MM.1S (cell line): Measurements from ENCODE around the gene MPP3.

Source experiments
- DNase-seq: peaks from one replicate; pipeline ENCODE4 v3.0.0-alpha.2; 2015
- H2AFZ ChIP-seq: fragments of 300-600 bp; sonication (generic); 2 replicates; pipeline ENCODE4 v1.6.0; 2016; ENCODE audit warnings: antibody characterized with exemption, low read length
- H3F3A ChIP-seq: fragments of 300-600 bp; sonication (generic); 2 replicates; pipeline ENCODE4 v1.6.1; 2016; ENCODE audit warnings: mild to moderate bottlenecking, antibody characterized with exemption, low read length, moderate library complexity, mixed read lengths; ENCODE audit not compliant: insufficient read depth
- H3K27ac ChIP-seq: fragments of 300-600 bp; sonication (generic); 2 replicates; pipeline ENCODE4 v1.5.1; 2016; ENCODE audit warnings: mild to moderate bottlenecking, low read length
- H3K27me3 ChIP-seq: fragments of 300-600 bp; sonication (generic); replicated peaks from 2 replicates; pipeline ENCODE4 v1.6.0; 2016; ENCODE audit warnings: low read length; ENCODE audit not compliant: insufficient read depth
- H3K36me3 ChIP-seq: fragments of 300-600 bp; sonication (generic); replicated peaks from 2 replicates; pipeline ENCODE4 v1.6.1; 2016; ENCODE audit warnings: mild to moderate bottlenecking, low read length, mixed read lengths; ENCODE audit not compliant: insufficient read depth
- H3K4me1 ChIP-seq: fragments of 300-600 bp; sonication (generic); 2 replicates; pipeline ENCODE4 v1.6.1; 2016; ENCODE audit warnings: low read length, mixed read lengths
- H3K4me2 ChIP-seq: fragments of 300-600 bp; sonication (generic); 2 replicates; pipeline ENCODE4 v1.6.0; 2016; ENCODE audit warnings: low read depth, low read length
- H3K4me3 ChIP-seq: fragments of 300-600 bp; sonication (generic); 2 replicates; pipeline ENCODE4 v1.5.1; 2016; ENCODE audit warnings: low read length, mixed read lengths
- H3K79me2 ChIP-seq: fragments of 300-600 bp; sonication (generic); 2 replicates; pipeline ENCODE4 v1.6.1; 2016; ENCODE audit warnings: mixed run types, low read length, mixed read lengths
- H3K9ac ChIP-seq: fragments of 300-600 bp; sonication (generic); 2 replicates; pipeline ENCODE4 v1.6.1; 2016; ENCODE audit warnings: low read length, mixed read lengths
- H3K9me2 ChIP-seq: fragments of 300-600 bp; sonication (generic); replicated peaks from 2 replicates; pipeline ENCODE4 v1.6.1; 2016; ENCODE audit warnings: mild to moderate bottlenecking, low read length, mixed read lengths; ENCODE audit not compliant: insufficient read depth
- H3K9me3 ChIP-seq: fragments of 300-600 bp; sonication (generic); replicated peaks from 2 replicates; pipeline ENCODE4 v1.6.1; 2016; ENCODE audit warnings: mild to moderate bottlenecking, low read length, mixed read lengths; ENCODE audit not compliant: insufficient read depth
- H4K20me1 ChIP-seq: fragments of 300-600 bp; sonication (generic); 2 replicates; pipeline ENCODE4 v1.6.1; 2016; ENCODE audit warnings: mild to moderate bottlenecking, low read length, moderate library complexity, mixed read lengths; ENCODE audit not compliant: insufficient read depth
- EZH2 ChIP-seq: fragments of 300-600 bp; sonication (generic); optimal IDR thresholded peaks from 2 replicates; pipeline ENCODE3; 2017; ENCODE audit warnings: low read depth, mild to moderate bottlenecking, antibody characterized with exemption, low read length, mixed read lengths
- EZH2phosphoT487 ChIP-seq: fragments of 300-600 bp; sonication (generic); IDR thresholded peaks from 2 replicates; pipeline ENCODE4 v1.6.1; 2018; ENCODE audit warnings: antibody characterized with exemption, low read length
- TF ChIP-seq, protein P1 (sequence below): fragments of 300-600 bp; sonication (generic); IDR thresholded peaks from 2 replicates; pipeline ENCODE4 v1.5.1; 2016; ENCODE audit warnings: antibody characterized with exemption, low read length, mixed read lengths

The MPP3 gene

DNA sequence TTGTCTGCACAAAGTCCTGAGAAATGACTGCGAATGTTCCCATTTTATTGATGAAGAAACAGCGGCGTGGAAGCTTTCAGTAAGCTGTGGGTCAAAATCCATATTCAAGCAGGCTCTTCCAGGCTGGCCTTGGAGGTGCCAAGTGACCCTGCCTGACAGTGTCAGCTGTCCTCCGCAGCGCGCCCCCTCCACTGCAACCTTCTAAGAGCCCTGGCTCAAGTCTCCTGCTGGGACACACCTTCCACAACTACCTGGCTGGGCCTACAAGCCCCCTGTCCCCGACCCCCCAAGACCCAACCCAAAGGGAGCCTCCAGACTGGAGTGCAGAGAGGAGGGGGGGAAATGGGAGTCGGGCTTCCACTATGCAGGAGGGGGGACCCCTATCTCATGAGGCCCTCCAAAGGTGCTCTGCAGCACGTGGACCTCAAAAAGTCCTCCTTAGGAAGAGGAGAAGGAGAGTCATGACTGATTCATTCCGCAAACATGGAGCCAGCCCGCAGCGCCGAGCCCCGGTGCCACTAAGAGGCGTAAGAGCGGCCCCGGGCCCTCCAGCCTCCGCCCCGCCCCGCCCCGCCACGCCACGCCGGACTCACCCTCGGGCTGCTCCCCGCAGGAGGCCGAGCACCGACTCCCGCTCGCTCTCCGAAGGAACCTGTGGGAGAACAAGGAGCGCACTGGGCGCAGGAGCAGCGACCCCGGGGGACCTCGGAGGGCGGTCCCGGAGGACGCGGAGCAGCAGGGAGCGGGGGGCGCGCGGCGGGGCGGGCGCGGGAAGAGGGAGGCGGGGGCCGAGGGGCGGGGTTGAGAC is 574 bp downstream of the MPP3 start:
- H3K9me3 ChIP-seq, result no peaks in the 10 kb centered on the region
- no peaks in the 10 kb centered on the region for H3K4me1 ChIP-seq
- peak overlapping the region; percentile 29; the same call in 1 of the 2 replicates for H3K4me3 ChIP-seq
- no peaks in the 10 kb centered on the region for H3K36me3 ChIP-seq
- no peaks in the 10 kb centered on the region for H3F3A ChIP-seq
- no peak overlapping the region for H3K9ac ChIP-seq
- H3K4me2 ChIP-seq, result peak overlapping the region; percentile 57; the same call in 1 of the 2 replicates
- DNase-seq, result no peak
- H3K79me2 ChIP-seq, result no peaks in the 10 kb centered on the region
- H2AFZ ChIP-seq, result no peak overlapping the region
- H4K20me1 ChIP-seq, result no peaks in the 10 kb centered on the region
- H3K27me3 ChIP-seq, result peaks cover 76% of the 10 kb centered on the region
- TF ChIP-seq EZH2phosphoT487 (no peak), EZH2 (peak; percentile 30)
- TF ChIP-seq, protein P1, sequence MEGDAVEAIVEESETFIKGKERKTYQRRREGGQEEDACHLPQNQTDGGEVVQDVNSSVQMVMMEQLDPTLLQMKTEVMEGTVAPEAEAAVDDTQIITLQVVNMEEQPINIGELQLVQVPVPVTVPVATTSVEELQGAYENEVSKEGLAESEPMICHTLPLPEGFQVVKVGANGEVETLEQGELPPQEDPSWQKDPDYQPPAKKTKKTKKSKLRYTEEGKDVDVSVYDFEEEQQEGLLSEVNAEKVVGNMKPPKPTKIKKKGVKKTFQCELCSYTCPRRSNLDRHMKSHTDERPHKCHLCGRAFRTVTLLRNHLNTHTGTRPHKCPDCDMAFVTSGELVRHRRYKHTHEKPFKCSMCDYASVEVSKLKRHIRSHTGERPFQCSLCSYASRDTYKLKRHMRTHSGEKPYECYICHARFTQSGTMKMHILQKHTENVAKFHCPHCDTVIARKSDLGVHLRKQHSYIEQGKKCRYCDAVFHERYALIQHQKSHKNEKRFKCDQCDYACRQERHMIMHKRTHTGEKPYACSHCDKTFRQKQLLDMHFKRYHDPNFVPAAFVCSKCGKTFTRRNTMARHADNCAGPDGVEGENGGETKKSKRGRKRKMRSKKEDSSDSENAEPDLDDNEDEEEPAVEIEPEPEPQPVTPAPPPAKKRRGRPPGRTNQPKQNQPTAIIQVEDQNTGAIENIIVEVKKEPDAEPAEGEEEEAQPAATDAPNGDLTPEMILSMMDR, result no peak
- H3K9me2 ChIP-seq, result no peaks in the 10 kb centered on the region
- no peak overlapping the region for H3K27ac ChIP-seq

DNA sequence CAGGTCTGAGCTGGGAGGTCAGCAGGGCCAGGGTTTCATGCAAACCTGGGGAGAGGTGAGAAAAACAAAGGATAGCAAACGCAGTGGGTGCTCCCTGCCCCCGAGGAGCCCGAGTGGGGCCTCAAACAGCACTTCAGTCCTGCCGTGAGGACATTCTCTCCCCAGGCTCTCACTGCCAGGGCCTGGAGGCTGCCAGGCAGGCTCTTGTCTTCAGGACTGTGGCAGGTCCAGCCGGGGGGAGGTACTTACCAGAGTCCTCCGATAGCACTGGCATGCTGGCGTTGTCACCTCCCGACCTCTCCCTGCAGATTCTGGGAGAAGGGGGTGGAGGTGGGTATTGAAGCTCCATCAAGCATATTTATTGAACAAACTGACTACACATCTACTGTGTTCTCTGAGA is 1.3 kb downstream of the MPP3 start:
- Histone ChIP-seq H3F3A (no peaks in the 10 kb centered on the region), H3K36me3 (no peaks in the 10 kb centered on the region), H4K20me1 (no peaks in the 10 kb centered on the region), H3K4me2 (no peak overlapping the region), H3K4me1 (no peaks in the 10 kb centered on the region), H3K4me3 (no peak overlapping the region), H3K9ac (no peak overlapping the region), H3K9me3 (no peaks in the 10 kb centered on the region), H3K79me2 (no peaks in the 10 kb centered on the region), H3K27me3 (peaks cover 73% of the 10 kb centered on the region), H3K9me2 (no peaks in the 10 kb centered on the region), H2AFZ (no peak overlapping the region), H3K27ac (no peak overlapping the region)
- no peak for TF ChIP-seq EZH2
- no peak for TF ChIP-seq EZH2phosphoT487
- TF ChIP-seq, protein P1, result no peak
- DNase-seq, result no peak

DNA sequence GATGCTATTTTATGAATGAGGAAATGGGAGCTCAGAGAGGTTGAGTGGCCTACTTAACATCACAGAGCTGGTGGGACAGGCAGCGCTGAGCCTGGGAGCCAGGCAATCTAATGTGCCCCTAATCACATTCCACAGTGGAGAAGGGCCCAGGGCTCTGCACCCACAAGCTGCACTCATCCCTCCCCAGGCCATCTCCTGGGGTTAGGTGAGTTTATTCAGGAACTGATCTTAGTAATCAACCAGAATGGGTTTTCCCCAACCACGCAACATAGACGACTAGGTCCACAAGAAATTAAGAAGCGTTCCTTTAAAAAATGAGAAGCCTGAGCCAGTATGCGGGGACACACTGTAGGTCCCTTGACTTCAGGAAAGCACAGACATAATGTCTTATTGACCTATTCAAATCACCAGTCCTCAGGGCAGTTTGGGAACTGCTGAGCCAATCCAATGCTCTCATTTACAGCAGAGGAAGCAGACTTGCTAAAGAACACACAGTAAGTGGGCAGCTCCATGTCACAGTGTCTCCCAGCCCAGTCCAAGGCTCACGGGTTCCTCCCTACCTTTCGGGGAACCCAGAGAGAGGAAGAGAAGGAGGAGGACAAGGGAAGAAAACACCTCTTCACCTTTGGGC is 2.3 kb downstream of the MPP3 start:
- Histone ChIP-seq H3K79me2 (no peaks in the 10 kb centered on the region), H3K27me3 (peaks cover 68% of the 10 kb centered on the region), H3K36me3 (no peaks in the 10 kb centered on the region), H3K9me3 (no peaks in the 10 kb centered on the region), H3K4me1 (no peaks in the 10 kb centered on the region), H3K9ac (no peak overlapping the region), H4K20me1 (no peaks in the 10 kb centered on the region), H3K4me2 (no peak overlapping the region), H3F3A (no peaks in the 10 kb centered on the region), H3K4me3 (no peak overlapping the region), H3K9me2 (no peaks in the 10 kb centered on the region), H3K27ac (no peak overlapping the region), H2AFZ (no peak overlapping the region)
- no peak for TF ChIP-seq EZH2phosphoT487
- no peak for TF ChIP-seq EZH2
- TF ChIP-seq, protein P1, result no peak
- no peak for DNase-seq
